Left kidney (tissue), 2 donors: ENCODE measurements around the gene TXNDC11. TPM values are rescaled to one million over a fixed set of nuclear protein-coding genes. Genes with fewer than 3 reads are reported as not detected.

ENCODE experiments used
- DNase-seq: peaks from one replicate; pipeline ENCODE4 v3.0.0-alpha.2; 2013
- polyA plus RNA-seq: library from polyadenylated mRNA; unstranded; fragments of 120-200 nt; gene quantifications from one replicate; pipeline ENCODE4 v1.2.1, GENCODE V29; 2013; ENCODE audit not compliant: insufficient read length

TXNDC11 gene
- polyA plus RNA-seq, 1 donor = 38.3 TPM

- no peak for DNase-seq
These were observed 22.9 kb downstream of the TXNDC11 start for GRCh38 chr16:11719762-11720161.

DNA sequence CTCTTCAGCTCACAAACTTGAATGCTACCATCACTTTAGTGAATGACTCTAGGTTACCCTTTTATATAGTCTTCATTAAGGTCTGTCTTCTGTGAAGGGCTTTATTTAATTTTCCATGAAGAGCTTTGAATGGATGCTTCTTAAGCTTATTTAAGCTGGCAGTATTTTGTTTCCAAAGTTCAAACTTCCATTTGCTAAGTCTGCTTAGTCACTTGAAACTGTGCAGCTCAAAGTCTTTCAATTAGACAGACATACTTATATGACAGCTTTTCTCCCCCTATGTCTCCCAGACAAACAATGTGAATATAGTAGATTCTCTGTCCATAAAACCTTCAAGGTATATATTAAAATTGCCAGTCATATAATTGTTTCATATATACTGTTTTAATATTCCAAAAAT lies 23.5 kb downstream of the TXNDC11 start:
- no peak for DNase-seq

GRCh38 chr16:11717811-11718210 lies 24.8 kb downstream of the TXNDC11 start:
- no peak for DNase-seq

GRCh38 chr16:11716336-11716735 lies 26.3 kb downstream of the TXNDC11 start:
- no peak for DNase-seq

GRCh38 chr16:11715246-11715947 lies 27.3 kb downstream of the TXNDC11 start:
- DNase-seq = no peak

GRCh38 chr16:11712122-11712521 lies 30.5 kb downstream of the TXNDC11 start:
- no peak for DNase-seq

- no peak for DNase-seq
These were observed 31.0 kb downstream of the TXNDC11 start for GRCh38 chr16:11711662-11712061.

GRCh38 chr16:11708421-11708820 lies 34.2 kb downstream of the TXNDC11 start:
- no peak for DNase-seq

GRCh38 chr16:11707679-11708197 lies 34.9 kb downstream of the TXNDC11 start:
- no peak for DNase-seq

DNA sequence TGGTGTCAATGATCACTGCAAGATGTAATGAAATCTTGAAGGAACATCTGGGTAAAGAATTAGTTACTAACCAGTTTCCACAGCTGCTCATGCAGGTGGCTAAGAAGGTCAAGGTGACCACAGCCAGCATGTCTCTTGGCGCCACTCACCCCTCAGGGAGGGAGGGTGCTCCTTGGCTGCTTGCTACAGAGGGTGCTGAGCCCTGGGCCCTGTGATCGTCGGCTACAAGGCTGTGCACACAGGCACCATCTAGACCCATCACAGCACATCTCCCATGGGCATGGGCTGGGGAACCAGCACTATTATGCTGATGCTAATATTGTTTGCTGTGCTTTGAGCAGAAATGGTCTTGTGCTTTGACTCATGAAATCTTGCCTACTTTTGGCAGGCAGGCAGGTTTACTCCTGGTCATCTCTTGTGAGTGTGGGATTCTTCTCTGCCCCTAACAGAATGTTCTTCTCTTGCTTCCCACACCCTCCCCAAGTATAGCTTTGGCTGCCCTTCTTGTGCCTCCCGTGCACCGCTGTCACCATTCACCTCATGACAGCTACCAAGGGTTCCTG lies 36.4 kb downstream of the TXNDC11 start:
- DNase-seq = no peak

DNA sequence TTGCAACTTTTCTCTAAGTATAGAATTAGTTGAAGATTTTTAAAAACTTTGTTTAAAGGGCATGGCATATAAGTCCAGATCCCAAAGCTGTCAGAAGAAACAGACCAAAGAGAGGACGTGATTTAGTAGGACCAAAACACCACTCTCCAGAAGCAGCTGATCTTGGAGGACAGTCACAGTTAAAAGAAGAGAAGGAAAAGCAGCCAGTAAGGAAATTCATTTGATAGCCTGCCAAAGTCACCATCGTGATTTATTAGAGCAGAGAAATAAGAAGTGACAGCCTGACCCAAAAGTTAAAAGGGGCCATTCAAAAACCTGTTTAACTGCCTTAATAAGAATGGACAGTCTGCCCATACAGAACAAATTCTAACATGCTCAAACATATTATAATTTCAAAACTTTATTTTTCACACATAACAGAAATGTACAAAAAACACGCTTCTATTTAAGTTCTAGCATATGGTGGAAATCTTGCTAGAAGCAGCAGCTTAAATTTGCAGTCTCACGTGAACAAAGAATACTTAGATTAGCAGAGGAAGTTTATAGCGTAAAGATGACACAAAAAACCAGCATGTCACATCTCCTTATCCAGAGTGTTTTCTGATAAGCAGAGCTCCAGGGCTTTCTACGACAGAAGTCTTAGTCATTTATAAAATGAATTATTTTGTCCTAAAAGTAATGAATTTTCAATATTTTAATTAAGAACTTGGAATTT lies 37.2 kb downstream of the TXNDC11 start:
- no peak for DNase-seq

- no peak for DNase-seq
These were observed 42.2 kb downstream of the TXNDC11 start for GRCh38 chr16:11700264-11701029.

DNA sequence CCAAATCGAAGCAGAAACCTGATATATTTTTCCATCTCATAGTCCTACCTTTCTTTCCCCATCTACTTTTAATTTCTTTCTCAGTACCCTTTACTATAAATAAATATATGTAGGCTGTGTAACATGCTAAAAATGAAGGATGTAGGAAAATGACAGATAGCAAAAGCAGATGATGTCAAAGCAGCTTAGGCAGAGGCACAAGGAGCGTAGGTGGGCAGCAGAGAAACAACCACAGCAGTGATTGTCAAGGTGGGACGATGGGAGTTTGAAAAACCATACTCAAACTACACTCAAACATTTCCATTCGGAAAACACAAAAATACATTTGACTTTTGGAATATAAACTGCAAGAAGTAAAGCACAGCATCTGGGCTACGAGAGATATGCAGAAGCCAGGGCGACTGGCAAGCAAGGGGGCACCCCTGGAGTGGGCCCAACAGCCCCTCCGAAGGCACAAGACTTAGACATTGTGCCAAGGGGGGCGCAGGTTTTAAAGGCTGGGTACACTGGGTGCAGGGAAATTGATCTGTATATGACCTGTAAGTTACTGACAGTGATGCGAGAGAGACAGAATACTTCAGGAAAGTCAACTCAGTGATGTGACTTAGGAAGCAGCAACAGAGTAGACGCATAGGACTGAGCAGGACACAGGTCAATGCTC lies 43.3 kb downstream of the TXNDC11 start:
- no peak for DNase-seq

DNA sequence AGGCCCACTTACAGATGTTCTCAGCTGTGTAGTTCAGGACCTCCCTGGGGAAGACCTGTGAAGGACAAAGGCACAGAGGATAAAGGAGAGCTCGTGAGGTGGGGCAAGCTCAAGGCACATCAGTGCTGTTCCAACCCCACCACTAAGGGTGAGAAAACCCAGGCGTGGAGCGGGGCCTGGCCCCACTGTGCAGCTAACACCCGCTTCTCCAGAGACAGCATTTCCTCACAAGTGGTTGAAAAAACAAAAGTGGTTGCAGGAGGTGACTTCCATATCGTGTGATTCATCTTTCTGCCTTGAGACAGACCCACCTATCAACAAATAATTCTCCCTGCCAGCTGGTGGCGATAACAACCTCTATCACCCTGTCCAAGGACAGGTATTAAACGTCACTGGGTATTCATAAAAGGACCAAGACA lies 44.4 kb downstream of the TXNDC11 start:
- DNase-seq = no peak

GRCh38 chr16:11697319-11697718 lies 45.3 kb downstream of the TXNDC11 start:
- DNase-seq = no peak

- DNase-seq = no peak
These were observed 46.2 kb downstream of the TXNDC11 start for GRCh38 chr16:11696266-11697012.

GRCh38 chr16:11692651-11693050 lies 50.0 kb downstream of the TXNDC11 start:
- no peak for DNase-seq

- DNase-seq = no peak
These were observed 50.5 kb downstream of the TXNDC11 start for GRCh38 chr16:11692171-11692570.

- DNase-seq = no peak
These were observed 50.9 kb downstream of the TXNDC11 start for GRCh38 chr16:11691771-11692170.

DNA sequence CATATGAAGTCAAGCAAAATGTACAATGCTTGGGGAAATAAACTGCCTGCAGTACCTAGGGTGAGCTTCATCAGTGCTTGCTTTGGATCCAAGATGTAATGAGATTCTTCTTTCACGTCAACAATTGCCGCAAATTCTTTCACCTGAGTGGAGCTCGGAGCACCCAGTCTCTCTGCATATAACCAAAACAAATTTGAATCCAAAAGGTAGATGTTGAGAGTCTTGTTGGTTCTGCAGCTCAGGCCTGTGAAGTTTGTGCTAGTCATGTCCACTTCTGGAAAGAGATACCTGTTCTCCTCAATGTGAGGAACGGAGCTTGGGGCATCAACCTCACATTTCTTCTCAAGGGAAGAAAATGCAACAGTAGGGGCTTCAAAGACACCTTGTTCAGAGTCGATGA lies 51.4 kb downstream of the TXNDC11 start:
- DNase-seq = no peak
